HUES64 (cell line): ENCODE data around the gene MPL.

ENCODE experiments used
- H3K27ac ChIP-seq: 2 replicates; pipeline ENCODE4 v1.7.0; 2013; ENCODE audit warnings: low read depth, low read length, inconsistent platforms
- H3K27me3 ChIP-seq: 2 replicates; pipeline ENCODE4 v1.6.1; 2013; ENCODE audit warnings: mild to moderate bottlenecking, low read length; ENCODE audit not compliant: insufficient read depth
- H3K36me3 ChIP-seq: 2 replicates; pipeline ENCODE4 v1.6.1; 2013; ENCODE audit warnings: mild to moderate bottlenecking, low read length; ENCODE audit not compliant: insufficient read depth
- H3K4me1 ChIP-seq: 2 replicates; pipeline ENCODE4 v1.6.1; 2013; ENCODE audit warnings: mild to moderate bottlenecking, low read length, moderate library complexity; ENCODE audit not compliant: insufficient read depth
- H3K4me3 ChIP-seq: 2 replicates; pipeline ENCODE4 v1.5.1; 2013; ENCODE audit warnings: mild to moderate bottlenecking, low read length, moderate library complexity
- H3K9ac ChIP-seq: 2 replicates; pipeline ENCODE4 v1.6.1; 2013; ENCODE audit warnings: mild to moderate bottlenecking, low read depth, low read length
- H3K9me3 ChIP-seq: 2 replicates; pipeline ENCODE4 v1.6.1; 2013; ENCODE audit warnings: low read depth, low read length; ENCODE audit not compliant: insufficient read depth
- WGBS: fragments of 150-250, 120-280 bp; methylation state at CpG from one replicate; pipeline ENCODE4 v1.1.7; 2013; ENCODE audit warnings: missing lambda C conversion rate; 5-methylcytosine and 5-hydroxymethylcytosine counted together

Gene MPL

GRCh38 chr1:43329995-43330751 lies 7.4 kb upstream of the MPL start:
- 56% methylated on average over 6 of the region's 6 CpGs for WGBS
- Histone ChIP-seq H3K9ac (no peak overlapping the region), H3K27me3 (no peaks in the 10 kb centered on the region), H3K4me1 (peaks cover 4% of the 10 kb centered on the region; the same call in 1 of the 2 replicates), H3K9me3 (peaks cover 25% of the 10 kb centered on the region; the same call in 1 of the 2 replicates), H3K27ac (no peak overlapping the region), H3K4me3 (no peak overlapping the region), H3K36me3 (no peaks in the 10 kb centered on the region)

- Histone ChIP-seq H3K4me3 (no peak overlapping the region), H3K9me3 (peaks cover 15% of the 10 kb centered on the region; the same call in 1 of the 2 replicates), H3K4me1 (peaks cover 4% of the 10 kb centered on the region; the same call in 1 of the 2 replicates), H3K36me3 (no peaks in the 10 kb centered on the region), H3K9ac (no peak overlapping the region), H3K27ac (no peak overlapping the region), H3K27me3 (no peaks in the 10 kb centered on the region)
- WGBS: 92% methylated on average over 5 of the region's 5 CpGs
These were observed 5.9 kb upstream of the MPL start for GRCh38 chr1:43331688-43332087.

GRCh38 chr1:43334453-43335205 lies 3.0 kb upstream of the MPL start:
- Histone ChIP-seq H3K9me3 (no peaks in the 10 kb centered on the region), H3K4me3 (no peak overlapping the region), H3K27ac (no peak overlapping the region), H3K4me1 (peaks cover 4% of the 10 kb centered on the region; the same call in 1 of the 2 replicates), H3K9ac (no peak overlapping the region), H3K36me3 (no peaks in the 10 kb centered on the region), H3K27me3 (no peaks in the 10 kb centered on the region)
- 86% methylated on average over 7 of the region's 7 CpGs for WGBS

GRCh38 chr1:43338001-43338400 lies 383 bp downstream of the MPL start:
- H3K4me1 ChIP-seq: no peaks in the 10 kb centered on the region
- H3K9ac ChIP-seq: no peak overlapping the region
- no peaks in the 10 kb centered on the region for H3K27me3 ChIP-seq
- H3K4me3 ChIP-seq: no peak overlapping the region
- no peaks in the 10 kb centered on the region for H3K36me3 ChIP-seq
- WGBS: 93% methylated on average over 5 of the region's 5 CpGs
- H3K9me3 ChIP-seq: no peaks in the 10 kb centered on the region
- no peak overlapping the region for H3K27ac ChIP-seq

- 90% methylated on average over 6 of the region's 6 CpGs for WGBS
- no peaks in the 10 kb centered on the region for H3K4me1 ChIP-seq
- H3K9ac ChIP-seq: no peak overlapping the region
- H3K27ac ChIP-seq: no peak overlapping the region
- H3K36me3 ChIP-seq: no peaks in the 10 kb centered on the region
- no peaks in the 10 kb centered on the region for H3K9me3 ChIP-seq
- no peaks in the 10 kb centered on the region for H3K27me3 ChIP-seq
- H3K4me3 ChIP-seq: no peak overlapping the region
These were observed 2.1 kb downstream of the MPL start for GRCh38 chr1:43339584-43340232.

- H3K4me3 ChIP-seq: no peak overlapping the region
- no peaks in the 10 kb centered on the region for H3K9me3 ChIP-seq
- no peaks in the 10 kb centered on the region for H3K36me3 ChIP-seq
- no peak overlapping the region for H3K27ac ChIP-seq
- 91% methylated on average over 1 of the region's 1 CpG for whole genome bisulfite sequencing
- no peaks in the 10 kb centered on the region; the same call in 1 of the 2 replicates for H3K4me1 ChIP-seq
- H3K27me3 ChIP-seq: no peaks in the 10 kb centered on the region
- no peak overlapping the region for H3K9ac ChIP-seq
These were observed 2.9 kb downstream of the MPL start for GRCh38 chr1:43340559-43340958.

- H3K27ac ChIP-seq: no peak overlapping the region
- H3K9ac ChIP-seq: no peak overlapping the region
- WGBS: 95% methylated on average over 4 of the region's 4 CpGs
- peaks cover 8% of the 10 kb centered on the region; the same call in 1 of the 2 replicates for H3K4me1 ChIP-seq
- H3K27me3 ChIP-seq: peaks cover 13% of the 10 kb centered on the region; the same call in 1 of the 2 replicates
- H3K36me3 ChIP-seq: no peaks in the 10 kb centered on the region
- H3K9me3 ChIP-seq: no peaks in the 10 kb centered on the region
- H3K4me3 ChIP-seq: no peak overlapping the region
These were observed 6.7 kb downstream of the MPL start for GRCh38 chr1:43344267-43344850.

GRCh38 chr1:43345120-43345519 lies 7.5 kb downstream of the MPL start:
- Histone ChIP-seq H3K4me1 (peaks cover 14% of the 10 kb centered on the region), H3K9ac (no peak overlapping the region), H3K9me3 (no peaks in the 10 kb centered on the region), H3K27ac (no peak overlapping the region), H3K4me3 (no peak overlapping the region), H3K27me3 (peaks cover 13% of the 10 kb centered on the region; the same call in 1 of the 2 replicates), H3K36me3 (no peaks in the 10 kb centered on the region)
- WGBS: 73% methylated on average over 3 of the region's 3 CpGs

- Histone ChIP-seq H3K4me3 (no peak overlapping the region), H3K9me3 (no peaks in the 10 kb centered on the region), H3K27me3 (peaks cover 13% of the 10 kb centered on the region; the same call in 1 of the 2 replicates), H3K36me3 (no peaks in the 10 kb centered on the region), H3K4me1 (peaks cover 17% of the 10 kb centered on the region), H3K9ac (no peak overlapping the region), H3K27ac (no peak overlapping the region)
- WGBS: 88% methylated on average over 5 of the region's 5 CpGs
These were observed 9.0 kb downstream of the MPL start for GRCh38 chr1:43346636-43347035.

GRCh38 chr1:43348343-43348808 lies 10.8 kb downstream of the MPL start:
- Histone ChIP-seq H3K9me3 (no peaks in the 10 kb centered on the region), H3K4me1 (peaks cover 17% of the 10 kb centered on the region), H3K27ac (peak overlapping the region; percentile 82), H3K4me3 (peak overlapping the region; percentile 61), H3K9ac (peak overlapping the region; percentile 78), H3K27me3 (peaks cover 13% of the 10 kb centered on the region; the same call in 1 of the 2 replicates), H3K36me3 (no peaks in the 10 kb centered on the region)
- WGBS: 24% methylated on average over 22 of the region's 22 CpGs
